ENCODE results near the gene KDM4C.

GRCh38 chr9:7073706-7074105 is 315.9 kb downstream of the KDM4C start:
- TF ChIP-seq CTCF (IDR thresholded peaks at IDR 0.05), result no peak
- no peak for TF ChIP-seq POLR2A (IDR thresholded peaks at IDR 0.05)

All from heart left ventricle (tissue), 13 donors.